IMR-90 (cell line): ENCODE data around the gene ZNF76. TPM values are rescaled to one million over a fixed set of nuclear protein-coding genes. Genes with fewer than 3 reads are reported as not detected.

Experiments used
- ATAC-seq: fragments of 200-7000 bp; cut with Tn5 transposase; 2 replicates; pipeline ENCODE4 v1.9.1; 2020; ENCODE audit warnings: low read depth, mild to moderate bottlenecking, moderate library complexity
- BruUV-seq: library from RNA; stranded (reverse); fragments of 400-500 nt; replicated peaks from 2 replicates; lab custom pipeline; 2021; lab: Mats Ljungman, UMichigan
- CTCF ChIA-PET: fragments of 300-600 bp; formaldehyde crosslinking; extraction: SDS; loops from one replicate; lab custom pipeline; 2021; ENCODE audit warnings: antibody characterized with exemption; lab: Yijun Ruan, JAX
- POLR2A ChIA-PET: fragments of 300-600 bp; sonication (Branson Sonifier 250); formaldehyde crosslinking; loops from one replicate; lab custom pipeline; 2022; ENCODE audit warnings: antibody characterized with exemption; ENCODE audit not compliant: unreplicated experiment; lab: Charles Lee
- DNase-seq: peaks from one replicate; pipeline ENCODE4 v3.0.0; 2013
- H2AFZ ChIP-seq: replicated peaks from 2 replicates; pipeline ENCODE3; 2013; ENCODE audit warnings: low read length, mild to moderate bottlenecking; ENCODE audit not compliant: poor library complexity
- H2AK5ac ChIP-seq: 2 replicates; pipeline ENCODE4 v1.6.1; 2013; ENCODE audit warnings: low read depth, low read length, inconsistent platforms
- H2AK9ac ChIP-seq: replicated peaks from 2 replicates; pipeline ENCODE3; 2013; ENCODE audit warnings: mild to moderate bottlenecking, low read depth, low read length, moderate library complexity; ENCODE audit not compliant: poor library complexity
- H2BK120ac ChIP-seq: 2 replicates; pipeline ENCODE4 v1.6.1; 2013; ENCODE audit warnings: low read depth, low read length, inconsistent platforms
- H2BK15ac ChIP-seq: 3 replicates; pipeline ENCODE4 v1.6.1; 2013; ENCODE audit warnings: low read depth, low read length, inconsistent platforms
- H2BK20ac ChIP-seq: 2 replicates; pipeline ENCODE4 v1.6.1; 2013; ENCODE audit warnings: low read depth, mild to moderate bottlenecking, inconsistent platforms, low read length, moderate library complexity
- H2BK5ac ChIP-seq: 2 replicates; pipeline ENCODE4 v1.6.1; 2013; ENCODE audit warnings: mild to moderate bottlenecking, low read depth, low read length, inconsistent platforms; ENCODE audit not compliant: poor library complexity, severe bottlenecking
- H3K14ac ChIP-seq: replicated peaks from 2 replicates; pipeline ENCODE4 v1.6.1; 2013; ENCODE audit warnings: low read depth, low read length, inconsistent platforms
- H3K18ac ChIP-seq: 2 replicates; pipeline ENCODE4 v1.6.1; 2013; ENCODE audit warnings: low read depth, low read length, control low read depth
- H3K23ac ChIP-seq: 2 replicates; pipeline ENCODE4 v1.6.1; 2013; ENCODE audit warnings: low read depth, low read length, inconsistent platforms
- H3K27ac ChIP-seq: 2 replicates; pipeline ENCODE4 v1.5.1; 2013; ENCODE audit warnings: mild to moderate bottlenecking, control low read depth, low read length; ENCODE audit not compliant: insufficient read depth
- H3K27me3 ChIP-seq: 2 replicates; pipeline ENCODE4 v1.6.1; 2013; ENCODE audit warnings: low read length; ENCODE audit not compliant: control insufficient read depth, insufficient read depth
- H3K36me3 ChIP-seq: 2 replicates; pipeline ENCODE4 v1.6.1; 2013; ENCODE audit warnings: low read length, mixed read lengths; ENCODE audit not compliant: control insufficient read depth, insufficient read depth
- H3K4ac ChIP-seq: 2 replicates; pipeline ENCODE4 v1.6.1; 2013; ENCODE audit warnings: low read depth, low read length, inconsistent platforms
- H3K4me1 ChIP-seq: 2 replicates; pipeline ENCODE4 v1.6.1; 2013; ENCODE audit warnings: low read length, mixed read lengths; ENCODE audit not compliant: control insufficient read depth, insufficient read depth
- H3K4me2 ChIP-seq: 2 replicates; pipeline ENCODE4 v1.6.1; 2013; ENCODE audit warnings: low read depth, mild to moderate bottlenecking, control low read depth, low read length, moderate library complexity
- H3K4me3 ChIP-seq: 2 replicates; pipeline ENCODE4 v1.5.1; 2013; ENCODE audit warnings: low read depth, mild to moderate bottlenecking, control low read depth, low read length, moderate library complexity; ENCODE audit not compliant: insufficient read depth
- H3K56ac ChIP-seq: 2 replicates; pipeline ENCODE4 v1.6.1; 2013; ENCODE audit warnings: low read length, inconsistent platforms; ENCODE audit not compliant: insufficient read depth; ENCODE audit errors: extremely low read depth
- H3K79me1 ChIP-seq, 2 experiments: 2 replicates each; pipeline ENCODE4 v1.6.1; 2013; ENCODE audit warnings: low read length in 2 of 2, inconsistent platforms in 1 of 2, low read depth in 1 of 2
- H3K9ac ChIP-seq: 2 replicates; pipeline ENCODE4 v1.6.1; 2013; ENCODE audit warnings: low read depth, low read length, control low read depth
- H3K9me1 ChIP-seq: 2 replicates; pipeline ENCODE4 v1.6.1; 2013; ENCODE audit warnings: low read length, inconsistent platforms; ENCODE audit not compliant: insufficient read depth
- H3K9me3 ChIP-seq: 2 replicates; pipeline ENCODE4 v1.6.1; 2013; ENCODE audit warnings: low read length; ENCODE audit not compliant: control insufficient read depth, insufficient read depth
- H4K20me1 ChIP-seq: 2 replicates; pipeline ENCODE4 v1.6.1; 2013; ENCODE audit warnings: low read length, inconsistent platforms; ENCODE audit not compliant: insufficient read depth
- H4K5ac ChIP-seq: 2 replicates; pipeline ENCODE4 v1.6.1; 2013; ENCODE audit warnings: mild to moderate bottlenecking, low read depth, low read length, control low read depth
- H4K8ac ChIP-seq, 2 experiments: 2 replicates each; pipeline ENCODE4 v1.6.1; 2013; ENCODE audit warnings: low read depth in 2 of 2, low read length in 2 of 2, control low read depth in 1 of 2, inconsistent platforms in 1 of 2
- H4K91ac ChIP-seq: 2 replicates; pipeline ENCODE4 v1.6.1; 2013; ENCODE audit warnings: low read depth, low read length, inconsistent platforms; ENCODE audit not compliant: insufficient read depth
- BHLHE40 ChIP-seq: fragments of 150-350 bp; IDR thresholded peaks from 2 replicates; pipeline ENCODE4 v1.6.1; 2016; ENCODE audit warnings: mild to moderate bottlenecking, low read depth, low read length
- CEBPB ChIP-seq: IDR thresholded peaks from 2 replicates; pipeline ENCODE4 v1.6.1; 2012; ENCODE audit warnings: low read depth, low read length, improper control_type of control experiment
- CTCF ChIP-seq: conservative IDR thresholded peaks from 2 replicates; pipeline ENCODE4 v1.5.1; 2012; ENCODE audit warnings: mild to moderate bottlenecking, low read depth, low read length, improper control_type of control experiment
- FOS ChIP-seq: fragments of 150-350 bp; IDR thresholded peaks from 2 replicates; pipeline ENCODE4 v1.6.1; 2016; ENCODE audit warnings: low read depth, low read length
- MAFK ChIP-seq: IDR thresholded peaks from 2 replicates; pipeline ENCODE4 v1.6.1; 2012; ENCODE audit warnings: low read depth, low read length, improper control_type of control experiment
- MXI1 ChIP-seq: IDR thresholded peaks from 2 replicates; pipeline ENCODE4 v1.6.1; 2012; ENCODE audit warnings: low read depth, mild to moderate bottlenecking, low read length, moderate library complexity, borderline replicate concordance
- POLR2A ChIP-seq: IDR thresholded peaks from 2 replicates; pipeline ENCODE4 v1.6.1; 2012; ENCODE audit warnings: mild to moderate bottlenecking, low read depth, low read length
- RAD21 ChIP-seq: IDR thresholded peaks from 2 replicates; pipeline ENCODE4 v1.6.1; 2012; ENCODE audit warnings: low read length, improper control_type of control experiment
- RCOR1 ChIP-seq: IDR thresholded peaks from 2 replicates; pipeline ENCODE4 v1.6.1; 2012; ENCODE audit warnings: mild to moderate bottlenecking, low read length, improper control_type of control experiment; ENCODE audit not compliant: insufficient replicate concordance
- RFX5 ChIP-seq: IDR thresholded peaks from 2 replicates; pipeline ENCODE4 v1.8.0; 2012; ENCODE audit warnings: low read depth, mild to moderate bottlenecking, low read length, moderate library complexity
- SMC3 ChIP-seq: fragments of 150-350 bp; IDR thresholded peaks from 2 replicates; pipeline ENCODE4 v1.6.1; 2016; ENCODE audit warnings: low read depth, mild to moderate bottlenecking, antibody characterized with exemption, low read length, moderate library complexity
- WGBS, 2 experiments: methylation state at CpG; one replicate each; pipeline versions ENCODE4 v1.1.5 to v1.1.7; 2013; ENCODE audit warnings: missing lambda C conversion rate in 2 of 2; ENCODE audit not compliant: insufficient read length in 1 of 2; ENCODE audit errors: extremely low coverage in 2 of 2; 5-methylcytosine and 5-hydroxymethylcytosine counted together
- dilution Hi-C: fragments of 300-500 bp; cut with HindIII; formaldehyde crosslinking; loops from one replicate; pipeline ENCODE4 v1.14.3; 2018; ENCODE audit warnings: low sequenced_read_pairs; ENCODE audit not compliant: unreplicated experiment
- in situ Hi-C: fragments of 300-500 bp; cut with MboI; formaldehyde crosslinking; loops from 3 replicates; pipeline ENCODE4 v1.14.3; 2019; ENCODE audit warnings: low sequenced_read_pairs, inconsistent platforms, mixed read lengths
- intact Hi-C: fragments of 100-400 bp; cut with micrococcal nuclease; formaldehyde crosslinking; loops from 2 replicates; pipeline ENCODE4 v1.10.0; 2022
- polyA plus RNA-seq, 3 experiments: library from polyadenylated mRNA; depleted of rRNA; stranded (reverse); fragments of >200 nt; gene quantifications; 2 replicates each; pipeline ENCODE4 v1.2.3, GENCODE V29; 2012; ENCODE audit warnings: low replicate concordance in 1 of 3
- total RNA-seq: library from RNA; depleted of rRNA; stranded (reverse); fragments of >200 nt; gene quantifications from 2 replicates; pipeline ENCODE4 v1.2.3, GENCODE V29; 2012
- TF ChIP-seq, protein P1 (sequence below): fragments of 150-350 bp; IDR thresholded peaks from 2 replicates; pipeline ENCODE4 v1.6.1; 2016; ENCODE audit warnings: low read depth, mild to moderate bottlenecking, low read length, moderate library complexity, borderline replicate concordance

ZNF76 gene
- total and polyA plus RNA-seq, 2 of the 4 experiments (the other 2 are of a cell fraction) = 19.9 to 21.1 TPM

GRCh38 chr6:35291491-35291890, 32.0 kb downstream of the ZNF76 start:
- Histone ChIP-seq H3K4me3 (no peak overlapping the region), H3K4me2 (no peak overlapping the region), H3K9me3 (no peaks in the 10 kb centered on the region), H3K27me3 (no peaks in the 10 kb centered on the region), H3K23ac (no peak overlapping the region), H2AFZ (no peak overlapping the region), H3K18ac (no peak overlapping the region), H3K14ac (no peak overlapping the region), H3K27ac (no peak overlapping the region), H3K79me1 (no peaks in the 10 kb centered on the region), H4K20me1 (peaks cover 12% of the 10 kb centered on the region), H4K8ac (no peak overlapping the region), H3K4ac (no peak overlapping the region), H2AK9ac (no peak overlapping the region), H2BK20ac (no peak overlapping the region), H3K9ac (no peak overlapping the region), H3K9me1 (peaks cover 13% of the 10 kb centered on the region), H3K36me3 (peaks cover 64% of the 10 kb centered on the region), H4K5ac (no peak overlapping the region), H2AK5ac (no peak overlapping the region), H2BK120ac (no peak overlapping the region), H2BK5ac (no peak overlapping the region), H2BK15ac (no peak overlapping the region), H3K4me1 (peaks cover 16% of the 10 kb centered on the region), H3K56ac (no peak overlapping the region), H4K91ac (no peak overlapping the region)
- ChIA-PET CTCF (no interaction called here), POLR2A (no interaction called here)
- WGBS, 2 experiments = 97% methylated on average over 6 of the region's 13 CpGs; no CpG with 5 or more reads in 1 of the 2 experiments
- BruUV-seq = no TSS peak
- dilution Hi-C loops (no loop called here), intact Hi-C loops (no loop called here), in situ Hi-C loops (no loop called here)
- ATAC-seq (no peak), DNase-seq (no peak)
- TF ChIP-seq RFX5 (no peak), RCOR1 (no peak), POLR2A (no peak), MAFK (no peak), BHLHE40 (no peak), MXI1 (no peak), SMC3 (no peak), CTCF (no peak), CEBPB (no peak), FOS (no peak), RAD21 (no peak)
- TF ChIP-seq, protein P1, sequence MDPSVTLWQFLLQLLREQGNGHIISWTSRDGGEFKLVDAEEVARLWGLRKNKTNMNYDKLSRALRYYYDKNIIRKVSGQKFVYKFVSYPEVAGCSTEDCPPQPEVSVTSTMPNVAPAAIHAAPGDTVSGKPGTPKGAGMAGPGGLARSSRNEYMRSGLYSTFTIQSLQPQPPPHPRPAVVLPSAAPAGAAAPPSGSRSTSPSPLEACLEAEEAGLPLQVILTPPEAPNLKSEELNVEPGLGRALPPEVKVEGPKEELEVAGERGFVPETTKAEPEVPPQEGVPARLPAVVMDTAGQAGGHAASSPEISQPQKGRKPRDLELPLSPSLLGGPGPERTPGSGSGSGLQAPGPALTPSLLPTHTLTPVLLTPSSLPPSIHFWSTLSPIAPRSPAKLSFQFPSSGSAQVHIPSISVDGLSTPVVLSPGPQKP = no peak
